Activated gamma-delta T cell (primary cell): Measurements from ENCODE around the gene CFAP298.
A peak's percentile ranks its signal among the peaks of the same experiment; 100 is the strongest.

Experiments
- DNase-seq: peaks from one replicate; lab custom pipeline; 2025; lab: John Stamatoyannopoulos, UW

The CFAP298 gene

GRCh38 chr21:32599091-32599490 lies 13.1 kb downstream of the CFAP298 start:
- no peak for DNase-seq

GRCh38 chr21:32597205-32597604 lies 15.0 kb downstream of the CFAP298 start:
- DNase-seq, result no peak

- DNase-seq, result no peak
Observed at GRCh38 chr21:32595431-32595830, 16.7 kb downstream of the CFAP298 start.

- no peak for DNase-seq
Observed at GRCh38 chr21:32593690-32594089, 18.5 kb downstream of the CFAP298 start.

- DNase-seq, result no peak
Observed at GRCh38 chr21:32592929-32593502, 19.2 kb downstream of the CFAP298 start.

- DNase-seq, result no peak
Observed at GRCh38 chr21:32590130-32590529, 22.0 kb downstream of the CFAP298 start.

GRCh38 chr21:32587651-32588050 lies 24.5 kb downstream of the CFAP298 start:
- DNase-seq, result no peak

- DNase-seq, result no peak
Observed at GRCh38 chr21:32587120-32587519, 25.1 kb downstream of the CFAP298 start.

- DNase-seq, result no peak
Observed at GRCh38 chr21:32585970-32586369, 26.2 kb downstream of the CFAP298 start.

- no peak for DNase-seq
Observed at GRCh38 chr21:32585042-32585710, 27.0 kb downstream of the CFAP298 start, which contains the start of gene TCP10L. TSS of gene TCP10L (minus strand) at chr21:32585523. CDS start at chr21:32584304, 1,219 bp downstream.

GRCh38 chr21:32584472-32584871 lies 27.7 kb downstream of the CFAP298 start:
- DNase-seq, result no peak

- no peak for DNase-seq
Observed at GRCh38 chr21:32581732-32582131, 30.4 kb downstream of the CFAP298 start.

GRCh38 chr21:32580949-32581348 lies 31.2 kb downstream of the CFAP298 start:
- DNase-seq, result no peak

GRCh38 chr21:32578107-32578691 lies 34.0 kb downstream of the CFAP298 start:
- no peak for DNase-seq

GRCh38 chr21:32576011-32576410 lies 36.2 kb downstream of the CFAP298 start:
- no peak for DNase-seq

- no peak for DNase-seq
Observed at GRCh38 chr21:32574946-32575925, 36.9 kb downstream of the CFAP298 start.

- DNase-seq, result no peak
Observed at GRCh38 chr21:32572574-32573420, 39.4 kb downstream of the CFAP298 start.

GRCh38 chr21:32570456-32570855 lies 41.7 kb downstream of the CFAP298 start:
- DNase-seq, result no peak

GRCh38 chr21:32569261-32570230 lies 42.6 kb downstream of the CFAP298 start:
- DNase-seq, result peak; percentile 50

GRCh38 chr21:32567626-32568025 lies 44.6 kb downstream of the CFAP298 start:
- no peak for DNase-seq
